ENCODE data around the gene KANK3. TPM values are rescaled to one million over a fixed set of nuclear protein-coding genes. Genes with fewer than 3 reads are reported as not detected.

KANK3 gene
- total RNA-seq, 1 experiment from 2014 or later = 1.2 TPM

DNA sequence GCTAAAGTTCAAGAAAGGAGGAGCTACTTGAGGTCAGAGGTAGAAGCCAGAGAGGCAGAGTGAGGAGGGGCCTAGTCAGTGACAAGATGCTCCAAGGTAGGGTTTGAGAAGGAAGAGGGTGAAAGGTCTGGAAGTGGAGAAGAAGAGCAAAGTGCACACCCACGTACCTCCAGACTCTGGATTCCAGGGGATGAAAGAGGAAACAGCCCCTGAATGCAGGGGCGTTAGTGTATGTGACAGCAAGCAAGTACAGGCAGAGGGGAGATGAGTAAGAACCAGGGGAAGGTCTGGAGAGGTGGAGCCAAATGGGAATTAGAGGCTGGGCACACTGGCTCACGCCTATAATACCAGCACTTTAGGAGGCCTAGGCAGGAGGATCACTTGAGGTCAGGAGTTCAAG is 13.1 kb downstream of the KANK3 start:
- DNase-seq (ENCODE audit: low read depth, low spot score) (no peak), ATAC-seq (no peak)
- POLR2A ChIA-PET = no interaction called here
- intact Hi-C loops (cut with micrococcal nuclease; ENCODE audit: unreplicated experiment) = no loop called here
- CTCF ChIA-PET = no interaction called here
- TF ChIP-seq POLR2AphosphoS5 (IDR thresholded peaks at IDR 0.05; ENCODE audit: low read depth, low read length) (no peak), CTCF (IDR thresholded peaks at IDR 0.05) (no peak), SIN3A (IDR thresholded peaks at IDR 0.05; ENCODE audit: borderline replicate concordance, insufficient read depth, low read depth, low read length) (no peak), TCF7L2 (IDR thresholded peaks at IDR 0.05; ENCODE audit: low read depth, low read length) (no peak)
- TF ChIP-seq, protein P1, sequence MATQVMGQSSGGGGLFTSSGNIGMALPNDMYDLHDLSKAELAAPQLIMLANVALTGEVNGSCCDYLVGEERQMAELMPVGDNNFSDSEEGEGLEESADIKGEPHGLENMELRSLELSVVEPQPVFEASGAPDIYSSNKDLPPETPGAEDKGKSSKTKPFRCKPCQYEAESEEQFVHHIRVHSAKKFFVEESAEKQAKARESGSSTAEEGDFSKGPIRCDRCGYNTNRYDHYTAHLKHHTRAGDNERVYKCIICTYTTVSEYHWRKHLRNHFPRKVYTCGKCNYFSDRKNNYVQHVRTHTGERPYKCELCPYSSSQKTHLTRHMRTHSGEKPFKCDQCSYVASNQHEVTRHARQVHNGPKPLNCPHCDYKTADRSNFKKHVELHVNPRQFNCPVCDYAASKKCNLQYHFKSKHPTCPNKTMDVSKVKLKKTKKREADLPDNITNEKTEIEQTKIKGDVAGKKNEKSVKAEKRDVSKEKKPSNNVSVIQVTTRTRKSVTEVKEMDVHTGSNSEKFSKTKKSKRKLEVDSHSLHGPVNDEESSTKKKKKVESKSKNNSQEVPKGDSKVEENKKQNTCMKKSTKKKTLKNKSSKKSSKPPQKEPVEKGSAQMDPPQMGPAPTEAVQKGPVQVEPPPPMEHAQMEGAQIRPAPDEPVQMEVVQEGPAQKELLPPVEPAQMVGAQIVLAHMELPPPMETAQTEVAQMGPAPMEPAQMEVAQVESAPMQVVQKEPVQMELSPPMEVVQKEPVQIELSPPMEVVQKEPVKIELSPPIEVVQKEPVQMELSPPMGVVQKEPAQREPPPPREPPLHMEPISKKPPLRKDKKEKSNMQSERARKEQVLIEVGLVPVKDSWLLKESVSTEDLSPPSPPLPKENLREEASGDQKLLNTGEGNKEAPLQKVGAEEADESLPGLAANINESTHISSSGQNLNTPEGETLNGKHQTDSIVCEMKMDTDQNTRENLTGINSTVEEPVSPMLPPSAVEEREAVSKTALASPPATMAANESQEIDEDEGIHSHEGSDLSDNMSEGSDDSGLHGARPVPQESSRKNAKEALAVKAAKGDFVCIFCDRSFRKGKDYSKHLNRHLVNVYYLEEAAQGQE (IDR thresholded peaks at IDR 0.05; ENCODE audit: insufficient read depth in 1 of 2, low read depth in 2 of 2, low read length in 1 of 2) = no peak
- no peak overlapping the region for H3K27ac ChIP-seq (ENCODE audit: low read length)
- no peaks in the 10 kb centered on the region; the same call in 1 of the 2 replicates for H3K27me3 ChIP-seq (ENCODE audit: control insufficient read depth, insufficient read depth, low read length)
- BruUV-seq (replicated peaks) = no TSS peak
- H3K4me3 ChIP-seq (ENCODE audit: low read depth in 2 of 2, low read length in 2 of 2) = no peak overlapping the region
- H3K36me3 ChIP-seq (ENCODE audit: control insufficient read depth, insufficient read depth, low read length) = no peaks in the 10 kb centered on the region
- no peaks in the 10 kb centered on the region for H3K9me3 ChIP-seq (ENCODE audit: control insufficient read depth, insufficient read depth, low read depth, low read length)
- in situ Hi-C loops (cut with HindIII; ENCODE audit: low pct_unique_long_range_greater_than_20kb, low sequenced_read_pairs) = no loop called here
- no peaks in the 10 kb centered on the region for H3K4me1 ChIP-seq (ENCODE audit: control insufficient read depth, insufficient read depth, low read length)

- POLR2A ChIA-PET = no interaction called here
- H3K4me1 ChIP-seq (ENCODE audit: control insufficient read depth, insufficient read depth, low read length) = peaks cover 12% of the 10 kb centered on the region
- no peak for TF ChIP-seq CTCF (IDR thresholded peaks at IDR 0.05)
- no peak for TF ChIP-seq POLR2AphosphoS5 (IDR thresholded peaks at IDR 0.05; ENCODE audit: low read depth, low read length)
- TF ChIP-seq, protein P1 (IDR thresholded peaks at IDR 0.05; ENCODE audit: insufficient read depth in 1 of 2, low read depth in 2 of 2, low read length in 1 of 2) = no peak
- no peak for TF ChIP-seq SIN3A (IDR thresholded peaks at IDR 0.05; ENCODE audit: borderline replicate concordance, insufficient read depth, low read depth, low read length)
- no peak for TF ChIP-seq TCF7L2 (IDR thresholded peaks at IDR 0.05; ENCODE audit: low read depth, low read length)
- ATAC-seq (no peak), DNase-seq (ENCODE audit: low read depth, low spot score) (no peak)
- CTCF ChIA-PET = no interaction called here
- no peak overlapping the region for H3K4me3 ChIP-seq (ENCODE audit: low read depth in 2 of 2, low read length in 2 of 2)
- BruUV-seq (replicated peaks) = no TSS peak
- no peaks in the 10 kb centered on the region for H3K27me3 ChIP-seq (ENCODE audit: control insufficient read depth, insufficient read depth, low read length)
- intact Hi-C loops (cut with micrococcal nuclease; ENCODE audit: unreplicated experiment) (no loop called here), in situ Hi-C loops (cut with HindIII; ENCODE audit: low pct_unique_long_range_greater_than_20kb, low sequenced_read_pairs) (no loop called here)
- no peaks in the 10 kb centered on the region for H3K9me3 ChIP-seq (ENCODE audit: control insufficient read depth, insufficient read depth, low read depth, low read length)
- no peak overlapping the region for H3K27ac ChIP-seq (ENCODE audit: low read length)
- H3K36me3 ChIP-seq (ENCODE audit: control insufficient read depth, insufficient read depth, low read length) = peaks cover 8% of the 10 kb centered on the region
These were observed 17.6 kb downstream of the KANK3 start for GRCh38 chr19:8325454-8325853.
